MM.1S (cell line): Measurements from ENCODE around the gene PRKCG.

Experiments
- EZH2 ChIP-seq: fragments of 300-600 bp; sonication (generic); optimal IDR thresholded peaks from 2 replicates; pipeline ENCODE3; 2017; ENCODE audit warnings: low read depth, mild to moderate bottlenecking, antibody characterized with exemption, low read length, mixed read lengths
- TF ChIP-seq, protein P1 (sequence below): fragments of 300-600 bp; sonication (generic); IDR thresholded peaks from 2 replicates; pipeline ENCODE4 v1.5.1; 2016; ENCODE audit warnings: antibody characterized with exemption, low read length, mixed read lengths

DNA sequence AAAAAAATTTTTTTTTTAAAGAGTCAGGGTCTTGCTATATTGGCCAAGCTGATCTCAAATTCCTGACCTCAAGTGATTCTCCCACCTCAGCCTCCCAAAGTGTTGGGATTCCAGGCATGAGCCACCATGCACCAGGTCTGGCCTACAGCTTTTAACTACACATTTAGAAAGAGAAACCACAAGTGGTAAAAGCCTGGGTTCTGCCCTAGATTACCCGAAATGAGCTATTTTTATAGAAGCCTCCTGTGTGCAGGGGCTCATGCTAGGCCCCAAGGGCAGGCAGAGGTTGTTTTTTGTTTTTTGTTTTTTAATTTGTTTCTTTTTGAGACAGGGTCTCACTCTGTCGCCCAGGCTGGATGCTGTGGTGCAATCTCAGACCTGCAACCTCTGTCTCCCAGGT is 28.3 kb upstream of the PRKCG start:
- no peak for TF ChIP-seq EZH2
- TF ChIP-seq, protein P1, sequence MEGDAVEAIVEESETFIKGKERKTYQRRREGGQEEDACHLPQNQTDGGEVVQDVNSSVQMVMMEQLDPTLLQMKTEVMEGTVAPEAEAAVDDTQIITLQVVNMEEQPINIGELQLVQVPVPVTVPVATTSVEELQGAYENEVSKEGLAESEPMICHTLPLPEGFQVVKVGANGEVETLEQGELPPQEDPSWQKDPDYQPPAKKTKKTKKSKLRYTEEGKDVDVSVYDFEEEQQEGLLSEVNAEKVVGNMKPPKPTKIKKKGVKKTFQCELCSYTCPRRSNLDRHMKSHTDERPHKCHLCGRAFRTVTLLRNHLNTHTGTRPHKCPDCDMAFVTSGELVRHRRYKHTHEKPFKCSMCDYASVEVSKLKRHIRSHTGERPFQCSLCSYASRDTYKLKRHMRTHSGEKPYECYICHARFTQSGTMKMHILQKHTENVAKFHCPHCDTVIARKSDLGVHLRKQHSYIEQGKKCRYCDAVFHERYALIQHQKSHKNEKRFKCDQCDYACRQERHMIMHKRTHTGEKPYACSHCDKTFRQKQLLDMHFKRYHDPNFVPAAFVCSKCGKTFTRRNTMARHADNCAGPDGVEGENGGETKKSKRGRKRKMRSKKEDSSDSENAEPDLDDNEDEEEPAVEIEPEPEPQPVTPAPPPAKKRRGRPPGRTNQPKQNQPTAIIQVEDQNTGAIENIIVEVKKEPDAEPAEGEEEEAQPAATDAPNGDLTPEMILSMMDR, result no peak
